Right atrium auricular region (tissue), 2 donors: ENCODE results near the gene C2. TPM values are rescaled to one million over a fixed set of nuclear protein-coding genes. Genes with fewer than 3 reads are reported as not detected.

Source experiments
- DNase-seq: peaks from one replicate; pipeline ENCODE4 v3.0.0-alpha.2; 2019; ENCODE audit warnings: low spot score
- H3K27ac ChIP-seq, 2 donors: fragments of 200-600 bp; sonication (generic); 1 replicate in 1 of 2; 2 replicates in 1 of 2; pipeline ENCODE4 v1.5.1; 2016 to 2019
- H3K27me3 ChIP-seq, 2 donors: fragments of 200-600 bp; sonication (generic); one replicate each; pipeline versions ENCODE4 v1.5.1 to v1.6.0; 2017 to 2019
- H3K36me3 ChIP-seq: fragments of 200-600 bp; sonication (generic); one replicate; pipeline ENCODE4 v1.5.1; 2016
- H3K4me1 ChIP-seq, 2 donors: fragments of 200-600 bp; sonication (generic); one replicate each; pipeline versions ENCODE4 v1.5.1 to v1.6.0; 2017 to 2019
- H3K4me3 ChIP-seq, 2 donors: fragments of 200-600 bp; sonication (generic); 1 replicate in 1 of 2; 2 replicates in 1 of 2; pipeline ENCODE4 v1.5.1; 2017 to 2019; ENCODE audit warnings: mild to moderate bottlenecking in 1 of 2, moderate library complexity in 1 of 2
- H3K9me3 ChIP-seq, 2 donors: fragments of 200-600 bp; sonication (generic); one replicate each; pipeline ENCODE4 v1.5.1; 2019
- total RNA-seq, 2 donors: library from RNA; depleted of rRNA; stranded (reverse); fragments of >200 nt; gene quantifications; one replicate each; pipeline ENCODE4 v1.1.0, GENCODE V29; 2016
- TF ChIP-seq, protein P1 (sequence below), 2 donors: fragments of 200-600 bp; sonication (generic); IDR thresholded peaks; one replicate each; pipeline ENCODE4 v1.5.1; 2019; ENCODE audit warnings: antibody characterized with exemption in 2 of 2

Gene C2
- total RNA-seq, 2 donors from 2014 or later = 3.5 to 19.9 TPM

DNA sequence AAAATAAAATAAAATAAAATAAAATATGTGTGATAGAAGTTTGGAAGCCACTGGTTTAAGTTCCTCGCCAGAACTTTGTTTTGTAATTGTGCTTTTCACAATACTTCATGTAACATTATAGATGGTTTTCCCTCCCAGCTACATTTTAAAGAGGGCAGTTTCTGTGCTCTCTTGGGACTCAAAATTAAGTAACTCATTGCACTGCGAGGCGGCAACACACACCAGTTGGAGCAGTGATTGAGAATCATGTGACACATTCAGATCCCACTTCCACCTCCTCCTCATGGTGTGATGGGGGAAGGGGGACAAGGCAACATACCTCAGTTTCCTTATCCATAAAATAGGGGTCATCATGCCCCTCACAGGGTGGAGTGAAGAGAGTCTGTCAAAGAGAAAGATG, 7.5 kb downstream of the C2 start:
- Histone ChIP-seq H3K27me3 (no peaks in the 10 kb centered on the region), H3K36me3 (no peaks in the 10 kb centered on the region), H3K9me3 (no peaks in the 10 kb centered on the region), H3K27ac (no peak overlapping the region), H3K4me1 (no peaks in the 10 kb centered on the region), H3K4me3 (no peak overlapping the region)
- DNase-seq = no peak
- TF ChIP-seq, protein P1, sequence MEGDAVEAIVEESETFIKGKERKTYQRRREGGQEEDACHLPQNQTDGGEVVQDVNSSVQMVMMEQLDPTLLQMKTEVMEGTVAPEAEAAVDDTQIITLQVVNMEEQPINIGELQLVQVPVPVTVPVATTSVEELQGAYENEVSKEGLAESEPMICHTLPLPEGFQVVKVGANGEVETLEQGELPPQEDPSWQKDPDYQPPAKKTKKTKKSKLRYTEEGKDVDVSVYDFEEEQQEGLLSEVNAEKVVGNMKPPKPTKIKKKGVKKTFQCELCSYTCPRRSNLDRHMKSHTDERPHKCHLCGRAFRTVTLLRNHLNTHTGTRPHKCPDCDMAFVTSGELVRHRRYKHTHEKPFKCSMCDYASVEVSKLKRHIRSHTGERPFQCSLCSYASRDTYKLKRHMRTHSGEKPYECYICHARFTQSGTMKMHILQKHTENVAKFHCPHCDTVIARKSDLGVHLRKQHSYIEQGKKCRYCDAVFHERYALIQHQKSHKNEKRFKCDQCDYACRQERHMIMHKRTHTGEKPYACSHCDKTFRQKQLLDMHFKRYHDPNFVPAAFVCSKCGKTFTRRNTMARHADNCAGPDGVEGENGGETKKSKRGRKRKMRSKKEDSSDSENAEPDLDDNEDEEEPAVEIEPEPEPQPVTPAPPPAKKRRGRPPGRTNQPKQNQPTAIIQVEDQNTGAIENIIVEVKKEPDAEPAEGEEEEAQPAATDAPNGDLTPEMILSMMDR (IDR thresholded peaks at IDR 0.05) = no peak

DNA sequence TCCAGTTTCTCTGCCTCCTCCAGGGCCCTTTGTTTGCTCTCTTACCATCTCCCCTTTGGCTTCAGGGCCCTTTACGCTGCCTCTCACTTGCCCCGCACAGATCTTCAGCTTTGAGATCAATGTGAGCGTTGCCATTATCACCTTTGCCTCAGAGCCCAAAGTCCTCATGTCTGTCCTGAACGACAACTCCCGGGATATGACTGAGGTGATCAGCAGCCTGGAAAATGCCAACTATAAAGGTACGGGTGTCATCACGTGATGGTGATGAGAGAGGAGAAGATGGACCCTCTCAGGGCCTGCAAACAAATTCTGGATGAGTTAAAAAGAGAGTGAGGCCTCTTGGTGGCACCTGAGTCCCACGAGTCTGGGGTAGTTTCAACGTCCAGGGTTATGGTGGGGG, 8.3 kb downstream of the C2 start:
- no peak overlapping the region for H3K4me3 ChIP-seq
- DNase-seq = no peak
- H3K9me3 ChIP-seq = no peaks in the 10 kb centered on the region
- no peaks in the 10 kb centered on the region for H3K4me1 ChIP-seq
- H3K27ac ChIP-seq = no peak overlapping the region
- no peaks in the 10 kb centered on the region for H3K36me3 ChIP-seq
- TF ChIP-seq, protein P1 (IDR thresholded peaks at IDR 0.05) = no peak
- H3K27me3 ChIP-seq = no peaks in the 10 kb centered on the region

DNA sequence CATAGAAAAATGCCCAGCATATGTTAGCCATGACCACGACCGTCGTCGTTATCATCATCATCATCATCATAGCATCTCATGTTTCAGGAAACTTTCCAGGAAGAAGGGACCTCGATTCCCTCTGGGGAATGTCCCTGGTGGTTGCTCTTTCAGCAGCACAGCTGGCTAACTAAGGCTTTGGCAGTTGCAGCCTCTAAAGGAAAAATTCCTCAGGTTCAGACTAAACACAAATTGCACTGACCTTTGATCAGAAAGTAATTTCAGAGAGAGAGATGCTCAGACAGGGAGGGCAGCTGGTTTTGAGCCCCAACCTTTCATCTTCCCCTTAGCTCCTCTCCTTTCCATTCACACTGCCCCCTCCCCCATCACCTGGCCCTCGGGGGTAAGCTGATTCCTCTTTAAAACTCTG, 12.7 kb downstream of the C2 start:
- Histone ChIP-seq H3K36me3 (no peaks in the 10 kb centered on the region), H3K9me3 (no peaks in the 10 kb centered on the region), H3K27ac (no peak overlapping the region), H3K4me3 (no peak overlapping the region), H3K4me1 (peaks cover 0 to 7% of the 10 kb centered on the region in 2 donors), H3K27me3 (no peaks in the 10 kb centered on the region)
- no peak for DNase-seq
- TF ChIP-seq, protein P1 (IDR thresholded peaks at IDR 0.05) = no peak

DNA sequence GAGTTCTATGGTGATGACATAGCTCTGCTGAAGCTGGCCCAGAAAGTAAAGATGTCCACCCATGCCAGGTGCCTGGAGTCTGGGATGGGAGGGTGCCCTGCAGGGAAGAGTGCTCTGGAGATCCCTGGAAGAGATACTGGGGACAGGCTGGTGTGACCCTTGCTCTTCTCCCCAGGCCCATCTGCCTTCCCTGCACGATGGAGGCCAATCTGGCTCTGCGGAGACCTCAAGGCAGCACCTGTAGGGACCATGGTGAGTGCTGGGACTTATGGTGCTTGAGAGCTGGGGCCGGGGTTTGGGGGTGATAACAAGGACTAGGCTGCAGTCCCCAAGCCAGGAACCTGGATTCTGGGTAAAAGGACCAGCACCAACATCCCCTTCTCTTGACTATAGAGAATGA, 16.2 kb downstream of the C2 start:
- TF ChIP-seq, protein P1 (IDR thresholded peaks at IDR 0.05) = no peak
- Histone ChIP-seq H3K27me3 (no peaks in the 10 kb centered on the region), H3K4me3 (no peak overlapping the region), H3K4me1 (peaks cover 0 to 20% of the 10 kb centered on the region in 2 donors), H3K9me3 (no peaks in the 10 kb centered on the region), H3K36me3 (no peaks in the 10 kb centered on the region), H3K27ac (no peak overlapping the region)
- no peak for DNase-seq

DNA sequence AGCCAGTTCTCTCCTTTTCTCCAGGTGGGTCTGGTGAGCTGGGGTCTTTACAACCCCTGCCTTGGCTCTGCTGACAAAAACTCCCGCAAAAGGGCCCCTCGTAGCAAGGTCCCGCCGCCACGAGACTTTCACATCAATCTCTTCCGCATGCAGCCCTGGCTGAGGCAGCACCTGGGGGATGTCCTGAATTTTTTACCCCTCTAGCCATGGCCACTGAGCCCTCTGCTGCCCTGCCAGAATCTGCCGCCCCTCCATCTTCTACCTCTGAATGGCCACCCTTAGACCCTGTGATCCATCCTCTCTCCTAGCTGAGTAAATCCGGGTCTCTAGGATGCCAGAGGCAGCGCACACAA, 17.6 kb downstream of the C2 start:
- H3K27me3 ChIP-seq = no peaks in the 10 kb centered on the region
- peak overlapping the region; percentile 73 to 75 for H3K27ac ChIP-seq
- H3K4me3 ChIP-seq = no peak overlapping the region
- no peak for DNase-seq
- no peaks in the 10 kb centered on the region for H3K36me3 ChIP-seq
- peaks cover 0 to 20% of the 10 kb centered on the region in 2 donors for H3K4me1 ChIP-seq
- TF ChIP-seq, protein P1 (IDR thresholded peaks at IDR 0.05) = no peak
- no peaks in the 10 kb centered on the region for H3K9me3 ChIP-seq
